H1 (cell line): ENCODE data around the gene IL5RA. TPM values are rescaled to one million over a fixed set of nuclear protein-coding genes. Genes with fewer than 3 reads are reported as not detected.

Experiments used
- polyA plus RNA-seq, 7 experiments: library from polyadenylated mRNA; depleted of rRNA in 3 of 7; stranded (reverse) in 5 of 7; unstranded in 2 of 7; fragments of >200 nt in 5 of 7; fragments of 200-250 nt in 2 of 7; gene quantifications; 1 replicate in 5 of 7; 2 replicates in 1 of 7; 4 replicates in 1 of 7; pipeline versions ENCODE4 v1.2.1 to v1.2.3, GENCODE V29; 2011 to 2013; ENCODE audit warnings: missing spikeins in 2 of 7, mixed read lengths in 2 of 7
- small RNA-seq: library from polyadenylated mRNA; stranded (forward); fragments of <200 nt; extraction: miRNeasy Mini kit (QIAGEN cat#:217004); gene quantifications from one replicate; pipeline ENCODE3, GENCODE V24; 2013; ENCODE audit not compliant: insufficient read depth
- total RNA-seq: library from RNA; stranded (reverse); fragmentation: NEBNext Ultra II Directional; extraction: Animal tissue kit (Norgen Biotek cat#: 25700); gene quantifications from 2 replicates; pipeline ENCODE4 v1.2.1, GENCODE V29; 2021

IL5RA gene
- total and polyA plus RNA-seq, 2 of the 8 experiments (the other 6 are each of a cell fraction or from before 2014, with no cell fraction given) = not detected

Small RNA genes within 50 kb of the gene (small RNA-seq; reads per million reads assigned to genes)
- gene RF00416 = not detected

Other genes starting within 250 kb of the IL5RA start
- 31.0 and 33.1 TPM in 2 replicates for gene TRNT1, start 16.6 kb upstream of the IL5RA start, total RNA-seq
- gene TRNT1, start 16.6 kb upstream of the IL5RA start, polyA plus RNA-seq (2011; rRNA removed) = 6.5 and 7.2 TPM in 2 replicates
- 28.4 and 30.3 TPM in 2 replicates for gene CRBN, start 69.3 kb upstream of the IL5RA start, total RNA-seq
- 9.8 and 13.4 TPM in 2 replicates for gene CRBN, start 69.3 kb upstream of the IL5RA start, polyA plus RNA-seq (2011; rRNA removed)